Activated CD8-positive, alpha-beta memory T cell treated with anti-CD3 and anti-CD28 coated beads, Interleukin-2, amount 10 ng/mL, durations not matched to agents 7 days and 5 days (primary cell): Measurements from ENCODE around the gene ZNF775. TPM values are rescaled to one million over a fixed set of nuclear protein-coding genes. Genes with fewer than 3 reads are reported as not detected.
A peak's percentile ranks its signal among the peaks of the same experiment; 100 is the strongest.

ENCODE experiments used
- ATAC-seq: fragments of 150-1000 bp; cut with Tn5 transposase; one replicate; pipeline ENCODE4 v1.10.0; 2021; ENCODE audit warnings: moderate library complexity
- CTCF ChIA-PET: fragments of 350-600 bp; sonication (Branson Sonifier 250); formaldehyde crosslinking; loops from one replicate; lab custom pipeline; 2021; ENCODE audit warnings: antibody characterized with exemption; lab: Charles Lee
- DNase-seq: peaks from one replicate; pipeline ENCODE4 v3.0.0-alpha.2; 2020
- H3K27ac Mint-ChIP-seq: one replicate; pipeline ENCODE4 v1.8.0; 2021; ENCODE audit warnings: mild to moderate bottlenecking, mixed read lengths
- H3K27me3 Mint-ChIP-seq: one replicate; pipeline ENCODE4 v1.8.0; 2021; ENCODE audit warnings: mixed read lengths
- H3K36me3 Mint-ChIP-seq: one replicate; pipeline ENCODE4 v1.8.0; 2021; ENCODE audit warnings: mild to moderate bottlenecking, mixed read lengths
- H3K4me1 Mint-ChIP-seq: one replicate; pipeline ENCODE4 v1.8.0; 2021; ENCODE audit warnings: mixed read lengths
- H3K4me3 Mint-ChIP-seq: one replicate; pipeline ENCODE4 v1.8.0; 2021; ENCODE audit warnings: mild to moderate bottlenecking, moderate library complexity, mixed read lengths
- H3K9me3 Mint-ChIP-seq: one replicate; pipeline ENCODE4 v1.8.0; 2022; ENCODE audit warnings: low read depth, mixed read lengths
- total RNA-seq, 2 experiments: library from RNA; stranded (reverse); gene quantifications; one replicate each; pipeline ENCODE4 v1.2.3, GENCODE V29; 2021

ZNF775 gene
- total RNA-seq, 2 experiments from 2014 or later: 7.5 to 8.4 TPM

DNA sequence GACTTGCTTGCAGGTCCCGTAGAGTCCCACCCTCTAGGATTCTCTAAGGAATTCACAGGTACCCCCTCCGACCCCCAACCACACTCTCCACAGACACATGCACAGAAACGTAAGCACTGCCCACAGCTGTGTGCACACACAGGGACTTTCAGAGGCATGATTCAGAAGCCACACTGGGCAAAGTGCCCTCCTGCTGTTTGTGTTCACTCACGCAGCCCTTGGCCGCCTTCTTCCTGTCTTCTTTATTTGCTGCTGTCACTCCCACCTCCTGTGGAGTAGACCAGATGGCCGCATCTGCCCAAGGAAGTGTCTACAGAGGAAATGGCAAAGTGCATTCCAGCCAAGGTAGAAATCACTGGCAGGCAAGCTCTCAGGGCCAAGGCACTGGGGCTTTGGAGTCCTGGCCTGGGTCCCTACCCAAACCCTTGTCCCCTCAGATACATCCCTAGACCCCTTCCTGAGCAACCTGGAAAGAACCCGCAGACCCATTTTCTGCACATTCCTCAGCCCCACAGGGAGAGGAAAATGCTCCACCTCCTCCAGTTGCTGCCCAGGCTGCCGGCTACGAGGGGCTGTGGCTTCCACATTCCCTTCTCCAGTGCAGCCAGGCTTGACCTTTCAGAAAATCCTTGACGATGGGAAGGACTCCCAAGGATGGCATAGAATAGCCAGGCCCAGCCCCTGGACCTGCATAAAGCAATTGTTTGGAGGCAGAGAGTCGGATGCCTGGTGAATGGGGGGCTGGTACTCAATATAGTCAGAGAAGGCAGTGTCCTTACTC lies 49.7 kb downstream of the ZNF775 start:
- CTCF ChIA-PET: interaction anchor here (0.6 kb wide), 1 partner anchor 248 kb away, joined by 3 read pairs; no protein-coding TSS in a partner anchor
- ATAC-seq (peak; percentile 59), DNase-seq (peak; percentile 56)
- peaks cover 2% of the 10 kb centered on the region for H3K27me3 Mint-ChIP-seq
- H3K4me3 Mint-ChIP-seq: no peak overlapping the region
- H3K36me3 Mint-ChIP-seq: no peaks in the 10 kb centered on the region
- H3K4me1 Mint-ChIP-seq: peaks cover 40% of the 10 kb centered on the region
- no peaks in the 10 kb centered on the region for H3K9me3 Mint-ChIP-seq
- H3K27ac Mint-ChIP-seq: peak overlapping the region; percentile 52

DNA sequence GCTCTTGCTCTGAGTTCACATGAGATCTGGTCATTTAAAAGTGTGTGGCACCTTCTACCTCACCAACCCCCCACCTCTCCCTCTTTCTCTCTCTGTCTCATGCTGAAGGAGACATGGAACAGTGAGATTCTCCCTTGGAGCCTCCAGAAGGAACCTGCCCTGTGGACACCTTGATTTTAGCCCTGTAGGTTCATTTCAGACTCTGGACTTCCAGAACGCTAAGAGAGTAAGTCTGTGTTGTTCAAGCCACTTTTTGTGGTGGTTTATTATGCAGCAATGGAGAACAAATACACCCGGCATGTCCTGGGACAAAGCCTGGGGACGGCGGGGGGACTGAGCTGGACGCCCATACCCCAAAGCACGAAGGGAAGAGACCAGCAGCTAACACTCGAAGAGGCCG lies 50.6 kb downstream of the ZNF775 start:
- Mint-ChIP-seq H3K4me3 (no peak overlapping the region), H3K27ac (no peak overlapping the region), H3K36me3 (no peaks in the 10 kb centered on the region), H3K9me3 (no peaks in the 10 kb centered on the region), H3K27me3 (peaks cover 2% of the 10 kb centered on the region), H3K4me1 (peaks cover 47% of the 10 kb centered on the region)
- DNase-seq: peak; percentile 5
- CTCF ChIA-PET: interaction anchor here (0.6 kb wide), 1 partner anchor 8 kb away, joined by 3 read pairs; no protein-coding TSS in a partner anchor
- ATAC-seq: no peak

GRCh38 chr7:150430465-150431085 lies 51.4 kb downstream of the ZNF775 start:
- DNase-seq (peak; percentile 34), ATAC-seq (no peak)
- H3K4me1 Mint-ChIP-seq: peaks cover 56% of the 10 kb centered on the region
- H3K36me3 Mint-ChIP-seq: peaks cover 4% of the 10 kb centered on the region
- no peaks in the 10 kb centered on the region for H3K9me3 Mint-ChIP-seq
- H3K4me3 Mint-ChIP-seq: no peak overlapping the region
- CTCF ChIA-PET: interaction anchor here (4.3 kb wide), 1 partner anchor 12 kb away, joined by 18 read pairs; no protein-coding TSS in a partner anchor
- peaks cover 2% of the 10 kb centered on the region for H3K27me3 Mint-ChIP-seq
- H3K27ac Mint-ChIP-seq: no peak overlapping the region

DNA sequence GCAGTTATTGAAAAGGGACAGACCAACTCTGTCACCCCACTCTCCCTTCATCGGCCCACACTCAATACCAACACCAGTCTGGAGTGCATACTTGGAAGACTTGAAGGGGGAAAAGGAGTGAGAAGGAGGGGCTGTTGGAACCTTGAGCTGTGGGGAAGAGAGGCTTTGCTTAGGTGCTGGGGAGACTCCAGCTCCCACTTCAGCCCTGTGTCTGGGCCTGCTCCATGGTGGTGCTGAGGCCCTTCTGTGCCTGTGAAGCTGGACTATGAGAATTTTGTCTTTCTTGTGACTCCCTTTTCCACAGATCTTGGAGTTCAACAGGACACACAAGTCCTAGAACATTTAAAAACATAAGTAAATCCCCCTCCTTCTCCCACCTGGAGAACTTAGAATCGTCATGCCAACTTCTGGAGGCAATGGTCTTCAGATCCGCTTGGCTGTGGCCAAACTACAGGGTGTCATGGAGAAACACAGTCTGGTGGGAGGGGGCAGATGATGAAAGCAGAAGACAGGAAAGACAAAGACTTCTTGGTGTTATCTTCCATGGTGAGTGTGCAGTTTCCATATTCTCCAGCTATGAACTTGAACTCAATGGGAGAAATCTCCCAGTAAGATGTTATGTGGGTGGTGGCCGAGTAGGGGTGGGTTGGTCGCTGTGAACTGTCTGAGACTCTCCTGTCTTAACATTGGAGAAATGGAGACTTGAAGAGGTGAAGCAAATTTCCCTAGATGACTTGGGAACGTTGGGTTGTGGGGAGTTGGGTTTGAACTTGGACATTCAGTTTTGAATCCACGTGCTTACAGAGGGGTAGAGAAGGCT lies 52.9 kb downstream of the ZNF775 start:
- CTCF ChIA-PET: interaction anchor here (0.6 to 4.3 kb wide), 4 partner anchors 8 to 25 kb away, joined by 3 to 18 read pairs (median 3); no protein-coding TSS in a partner anchor
- Mint-ChIP-seq H3K36me3 (peaks cover 7% of the 10 kb centered on the region), H3K4me1 (peaks cover 63% of the 10 kb centered on the region), H3K4me3 (no peak overlapping the region), H3K9me3 (no peaks in the 10 kb centered on the region), H3K27me3 (peaks cover 2% of the 10 kb centered on the region), H3K27ac (no peak overlapping the region)
- DNase-seq: peak; percentile 19
- no peak for ATAC-seq

DNA sequence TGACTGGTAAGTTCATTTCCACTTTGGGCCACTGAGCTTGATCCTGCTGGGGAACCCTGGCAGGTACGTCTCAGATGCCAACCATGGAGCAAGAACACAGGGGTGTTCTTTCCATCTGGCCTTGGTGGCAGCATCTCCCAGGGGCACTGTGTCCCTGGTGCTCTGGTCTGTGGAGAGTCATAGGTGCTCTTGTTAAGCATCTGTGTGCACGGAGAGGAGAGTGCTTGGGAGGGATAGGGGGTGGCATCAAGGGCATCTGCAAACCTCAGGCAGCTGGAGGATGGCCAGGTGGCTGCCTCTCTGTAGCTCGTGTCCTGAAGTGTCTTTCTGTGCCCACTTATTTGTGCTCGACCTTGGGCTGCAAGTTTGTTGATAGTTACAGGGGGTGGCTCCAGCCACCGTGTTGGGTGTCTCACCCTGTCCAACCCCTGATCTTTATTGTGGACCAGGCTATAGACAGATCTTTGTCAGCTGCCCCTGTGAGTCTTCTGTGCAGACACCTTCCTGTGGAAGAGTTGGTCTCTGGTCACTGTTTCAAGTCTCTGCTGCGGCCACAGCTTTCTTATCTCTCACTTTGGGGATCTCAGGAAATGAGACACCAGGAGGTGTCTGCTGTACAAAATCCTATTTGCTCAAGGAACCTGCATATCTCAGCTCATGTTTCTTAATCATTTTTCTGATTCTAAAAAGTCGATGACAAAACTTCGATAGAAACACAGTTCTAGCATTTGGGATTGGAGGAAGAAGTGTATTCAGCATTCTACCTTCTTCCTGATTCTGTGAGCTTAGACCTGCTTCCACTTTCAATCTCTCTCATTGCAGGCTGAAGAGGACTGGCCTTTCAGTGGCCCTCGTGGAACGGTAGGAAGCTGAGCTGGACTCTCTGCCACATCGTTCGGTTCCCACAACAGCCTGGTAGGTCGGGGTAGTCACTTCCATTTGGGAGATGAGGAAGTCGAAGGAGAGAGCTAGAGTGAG lies 54.1 kb downstream of the ZNF775 start:
- ATAC-seq (peak; percentile 60), DNase-seq (peak; percentile 43)
- Mint-ChIP-seq H3K9me3 (no peaks in the 10 kb centered on the region), H3K27me3 (peaks cover 2% of the 10 kb centered on the region), H3K36me3 (peaks cover 7% of the 10 kb centered on the region), H3K27ac (peak overlapping the region; percentile 90), H3K4me1 (peaks cover 57% of the 10 kb centered on the region), H3K4me3 (peak overlapping the region; percentile 79)
- CTCF ChIA-PET: interaction anchor here (1.0 to 4.3 kb wide), 14 partner anchors 9 to 585 kb away, joined by 3 to 18 read pairs (median 4); no protein-coding TSS in a partner anchor

- peak overlapping the region; percentile 79 for H3K4me3 Mint-ChIP-seq
- H3K27ac Mint-ChIP-seq: peak overlapping the region; percentile 90
- no peak for ATAC-seq
- peaks cover 7% of the 10 kb centered on the region for H3K36me3 Mint-ChIP-seq
- CTCF ChIA-PET: interaction anchor here (1.0 to 4.3 kb wide), 10 partner anchors 10 to 584 kb away, joined by 3 to 18 read pairs (median 4); no protein-coding TSS in a partner anchor
- peak; percentile 12 for DNase-seq
- peaks cover 2% of the 10 kb centered on the region for H3K27me3 Mint-ChIP-seq
- no peaks in the 10 kb centered on the region for H3K9me3 Mint-ChIP-seq
- peaks cover 50% of the 10 kb centered on the region for H3K4me1 Mint-ChIP-seq
These were observed 55.1 kb downstream of the ZNF775 start for GRCh38 chr7:150434240-150434639.

DNA sequence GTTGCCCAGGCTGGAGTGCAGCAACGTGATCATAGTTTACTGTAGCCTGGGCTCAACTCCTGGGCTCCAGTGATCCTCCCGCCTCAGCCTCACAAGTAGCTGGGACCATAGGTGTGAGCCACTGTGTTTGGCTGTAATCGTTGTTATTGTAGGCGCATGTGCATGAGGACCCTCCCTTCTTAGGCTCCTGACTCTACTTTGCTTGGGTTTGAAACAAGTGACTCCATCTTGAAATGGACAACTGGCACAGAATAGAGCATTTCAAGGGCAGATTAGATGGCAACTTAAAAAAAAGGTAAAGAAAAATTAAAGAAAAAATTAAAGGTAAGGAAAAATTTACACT lies 55.9 kb downstream of the ZNF775 start:
- no peaks in the 10 kb centered on the region for H3K9me3 Mint-ChIP-seq
- ATAC-seq (no peak), DNase-seq (no peak)
- H3K27ac Mint-ChIP-seq: no peak overlapping the region
- CTCF ChIA-PET: interaction anchor here (0.6 to 1.9 kb wide), 2 partner anchors 11 to 46 kb away, joined by 3 to 10 read pairs; no protein-coding TSS in a partner anchor
- peaks cover 12% of the 10 kb centered on the region for H3K36me3 Mint-ChIP-seq
- peaks cover 53% of the 10 kb centered on the region for H3K4me1 Mint-ChIP-seq
- peaks cover 2% of the 10 kb centered on the region for H3K27me3 Mint-ChIP-seq
- no peak overlapping the region for H3K4me3 Mint-ChIP-seq

DNA sequence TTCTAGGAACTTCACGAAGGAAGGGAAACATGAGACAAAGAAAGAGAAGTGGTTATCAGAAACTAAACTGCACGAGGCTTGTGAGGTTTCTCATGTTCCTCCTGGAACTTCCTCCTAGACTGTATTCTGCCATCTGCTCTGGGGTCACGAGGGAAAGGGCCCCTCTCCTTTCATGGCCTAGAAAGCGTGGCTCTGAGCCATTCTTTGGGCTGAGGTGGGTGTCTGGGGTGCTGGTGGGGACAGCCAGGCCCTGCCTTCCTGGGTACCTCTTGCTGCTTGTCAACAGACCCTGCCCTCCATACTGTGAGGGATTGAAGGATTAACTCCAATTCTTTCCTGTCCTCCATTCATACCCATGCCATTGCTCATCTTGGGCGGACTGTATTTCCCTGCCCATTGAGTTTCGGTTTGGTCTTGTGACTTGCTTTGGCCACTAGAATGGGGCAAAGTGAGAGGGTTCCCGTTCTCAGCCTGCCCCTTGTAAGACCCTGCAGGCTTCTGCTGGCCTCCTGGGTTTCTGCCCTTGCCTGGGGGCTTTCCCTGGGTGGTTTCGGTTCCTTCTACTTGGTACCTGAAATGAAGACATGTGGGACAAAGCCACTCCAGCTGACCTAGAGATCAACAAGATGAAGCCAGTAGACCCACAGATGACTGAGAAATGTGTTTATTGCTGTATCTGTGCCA lies 56.4 kb downstream of the ZNF775 start:
- H3K36me3 Mint-ChIP-seq: peaks cover 16% of the 10 kb centered on the region
- CTCF ChIA-PET: interaction anchor here (0.6 kb wide), 1 partner anchor 46 kb away, joined by 3 read pairs; no protein-coding TSS in a partner anchor
- peak; percentile 39 for DNase-seq
- H3K27ac Mint-ChIP-seq: peak overlapping the region; percentile 17
- H3K27me3 Mint-ChIP-seq: peaks cover 2% of the 10 kb centered on the region
- H3K4me1 Mint-ChIP-seq: peaks cover 58% of the 10 kb centered on the region
- H3K4me3 Mint-ChIP-seq: no peak overlapping the region
- H3K9me3 Mint-ChIP-seq: no peaks in the 10 kb centered on the region
- ATAC-seq: no peak

- peak overlapping the region; percentile 23 for H3K4me3 Mint-ChIP-seq
These were observed 60.8 kb downstream of the ZNF775 start for GRCh38 chr7:150439967-150440366.

GRCh38 chr7:150441524-150441923 lies 62.4 kb downstream of the ZNF775 start:
- peaks cover 23% of the 10 kb centered on the region for H3K4me1 Mint-ChIP-seq
- peaks cover 37% of the 10 kb centered on the region for H3K36me3 Mint-ChIP-seq
- no peaks in the 10 kb centered on the region for H3K27me3 Mint-ChIP-seq
- DNase-seq (no peak), ATAC-seq (no peak)
- peaks cover 12% of the 10 kb centered on the region for H3K9me3 Mint-ChIP-seq
- no peak overlapping the region for H3K4me3 Mint-ChIP-seq
- CTCF ChIA-PET: no interaction called here
- H3K27ac Mint-ChIP-seq: no peak overlapping the region

More at GRCh38 chr7:150439967-150440366, 60.8 kb downstream of the ZNF775 start:
- Mint-ChIP-seq H3K27me3 (no peaks in the 10 kb centered on the region), H3K27ac (peak overlapping the region; percentile 35), H3K4me1 (peaks cover 31% of the 10 kb centered on the region), H3K36me3 (peaks cover 41% of the 10 kb centered on the region), H3K9me3 (peaks cover 12% of the 10 kb centered on the region)
- ATAC-seq (peak; percentile 76), DNase-seq (no peak)
- CTCF ChIA-PET: interaction anchor here (0.8 to 1.2 kb wide), 4 partner anchors 9 to 339 kb away, joined by 3 to 7 read pairs (median 4); no protein-coding TSS in a partner anchor

DNA sequence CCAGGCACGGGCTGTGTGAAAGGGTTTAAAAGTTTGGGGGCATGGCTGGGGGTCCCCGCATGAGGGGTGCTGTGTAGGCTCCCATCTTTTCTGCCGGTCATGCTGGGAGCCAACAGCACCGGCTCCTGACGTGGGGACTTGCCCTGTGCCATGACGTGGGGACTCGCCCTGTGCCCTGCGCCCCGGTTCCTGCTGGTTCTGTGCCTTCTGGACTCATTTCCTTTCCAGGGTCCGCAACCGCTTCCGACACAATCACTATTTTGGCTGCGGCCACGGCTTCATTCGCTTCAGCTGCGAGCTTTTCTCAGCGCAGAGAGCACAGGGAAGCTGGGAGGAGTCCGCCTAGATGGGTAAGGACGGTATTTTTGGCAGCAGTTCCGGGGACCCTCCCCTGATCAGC lies 63.7 kb downstream of the ZNF775 start:
- CTCF ChIA-PET: no interaction called here
- H3K36me3 Mint-ChIP-seq: peaks cover 34% of the 10 kb centered on the region

More for the DNA sequence above, 63.7 kb downstream of the ZNF775 start:
- H3K27ac Mint-ChIP-seq: no peak overlapping the region
- peaks cover 31% of the 10 kb centered on the region for H3K4me1 Mint-ChIP-seq
- no peaks in the 10 kb centered on the region for H3K27me3 Mint-ChIP-seq
- DNase-seq (peak; percentile 26), ATAC-seq (no peak)
- H3K9me3 Mint-ChIP-seq: peaks cover 12% of the 10 kb centered on the region
- no peak overlapping the region for H3K4me3 Mint-ChIP-seq
